HG03565 (cell line): Measurements from ENCODE around the gene GLMP.

Source experiments
- ATAC-seq: cut with Tn5 transposase; IDR thresholded peaks from one replicate; pipeline ENCODE4 v1.9.1; 2021; ENCODE audit warnings: mild to moderate bottlenecking, moderate library complexity; ENCODE audit not compliant: unreplicated experiment

Gene GLMP

DNA sequence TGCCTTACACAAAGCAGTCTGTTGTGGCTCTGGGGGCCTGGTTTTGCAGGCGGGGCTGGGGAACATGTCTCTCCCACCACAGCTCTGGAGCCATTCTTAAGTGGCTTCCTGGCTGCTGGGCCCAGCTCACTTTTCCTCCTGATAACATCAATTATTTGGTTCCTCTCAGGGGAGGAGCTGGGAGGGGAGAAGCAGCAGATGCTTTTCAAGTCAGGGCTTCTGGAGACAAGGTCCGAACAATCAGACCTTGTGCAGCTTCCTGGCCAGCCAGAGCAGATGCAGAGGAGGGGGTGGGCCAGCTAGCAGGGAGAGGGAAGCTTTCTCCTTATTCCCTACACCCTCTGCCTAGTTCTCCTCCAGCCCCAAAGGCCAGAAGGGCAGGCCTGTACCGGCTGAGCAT is 44.0 kb downstream of the GLMP start:
- ATAC-seq: no peak

DNA sequence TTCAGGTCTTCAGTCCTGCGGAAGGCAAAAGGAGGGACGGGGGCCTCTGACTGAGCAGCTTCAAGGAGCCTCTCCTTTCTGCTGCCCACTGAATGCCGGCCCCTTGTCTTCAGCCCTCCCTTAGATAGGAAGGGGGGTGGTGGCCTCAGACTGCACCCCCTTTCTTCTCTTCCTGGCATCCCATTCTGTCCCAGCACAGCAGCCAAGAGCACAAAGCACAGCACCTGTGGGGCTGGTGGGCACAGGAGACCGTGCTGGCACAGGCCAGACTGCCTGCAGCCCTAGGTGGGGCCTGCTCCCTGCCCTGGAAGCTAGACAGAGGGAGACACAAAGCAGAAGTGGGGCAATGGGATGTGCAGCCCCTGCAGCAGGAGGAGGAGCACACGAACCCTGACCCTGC is 45.9 kb downstream of the GLMP start:
- no peak for ATAC-seq

GRCh38 chr1:156248323-156248683 is 47.2 kb downstream of the GLMP start:
- no peak for ATAC-seq

GRCh38 chr1:156247460-156248322 is 47.8 kb downstream of the GLMP start, which contains the start of gene PAQR6:
TSS of gene PAQR6 (minus strand) at chr1:156248056. CDS start at chr1:156246731, 1,325 bp downstream.
- ATAC-seq: no peak

DNA sequence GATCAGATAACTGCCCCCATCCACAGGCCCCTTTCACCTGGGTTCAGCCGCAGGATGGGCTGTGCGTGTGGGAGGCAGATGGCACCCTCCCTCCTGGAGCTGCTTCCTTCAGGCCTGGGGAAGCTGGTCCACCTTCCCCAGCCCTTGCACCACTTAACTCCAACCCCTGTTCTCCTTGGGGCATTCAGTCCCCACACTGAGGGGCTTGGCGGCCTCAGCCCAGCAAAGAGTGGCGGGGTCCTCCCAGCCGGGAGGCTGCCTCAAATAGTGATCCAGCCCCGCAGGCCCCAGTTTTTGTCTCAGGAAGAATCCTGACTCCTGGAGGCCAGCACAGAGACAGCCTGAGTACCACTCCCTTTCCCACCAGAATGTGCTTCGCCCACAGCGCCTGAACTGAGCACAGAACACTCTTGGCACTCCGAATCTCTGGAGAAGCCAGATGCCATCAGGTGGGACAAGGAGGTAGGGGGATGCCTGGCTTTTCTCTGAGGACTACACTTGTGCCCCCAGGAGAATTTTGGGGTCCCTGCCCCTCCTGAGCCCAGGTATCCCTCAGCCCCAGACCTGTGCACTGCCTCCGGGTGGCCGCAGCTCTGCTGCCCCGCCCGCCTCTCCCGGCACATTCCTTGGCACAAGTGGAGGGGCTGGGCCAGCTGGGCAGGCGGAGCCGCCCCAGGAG is 48.6 kb downstream of the GLMP start:
- ATAC-seq: no peak

GRCh38 chr1:156246241-156246780 is 49.2 kb downstream of the GLMP start:
- no peak for ATAC-seq

DNA sequence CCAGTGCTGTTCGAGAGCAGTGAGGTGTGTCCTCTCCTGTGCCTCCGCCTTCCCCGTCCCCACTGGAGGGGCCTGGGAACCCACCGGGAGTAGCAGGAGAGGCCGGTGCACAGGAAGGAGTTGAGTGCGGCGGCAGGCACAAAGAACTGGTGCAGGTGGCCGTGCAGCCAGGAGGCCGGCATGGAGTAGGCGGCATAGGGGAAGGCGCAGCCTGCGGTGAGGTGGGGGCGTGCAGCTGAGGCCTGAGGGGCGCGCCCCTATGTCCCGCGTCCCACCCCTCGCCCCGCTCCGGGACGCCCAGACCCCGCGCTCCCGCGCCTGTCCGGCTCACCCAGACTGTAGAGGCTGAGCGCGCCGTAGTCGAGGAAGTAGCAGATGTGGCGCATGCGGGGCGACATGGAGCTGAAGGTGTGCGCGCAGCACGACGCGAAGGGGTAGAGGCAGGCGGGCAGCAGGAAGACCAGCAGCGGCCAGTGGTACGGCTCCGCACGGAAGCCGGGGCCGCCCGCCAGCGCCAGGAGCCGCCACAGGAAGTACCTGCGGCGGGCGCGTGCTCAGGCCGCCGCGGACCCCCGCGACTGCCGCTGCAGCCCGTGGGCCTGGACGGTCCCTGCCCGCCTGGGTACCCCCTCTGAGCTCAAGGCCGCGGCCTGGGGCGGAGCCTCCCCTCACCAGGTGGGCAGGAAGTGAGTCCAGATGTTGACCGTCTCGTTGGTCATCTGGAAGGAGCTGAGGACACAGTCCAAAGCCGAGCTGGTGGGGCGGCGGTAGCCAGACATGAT is 49.8 kb downstream of the GLMP start:
- ATAC-seq: no peak

DNA sequence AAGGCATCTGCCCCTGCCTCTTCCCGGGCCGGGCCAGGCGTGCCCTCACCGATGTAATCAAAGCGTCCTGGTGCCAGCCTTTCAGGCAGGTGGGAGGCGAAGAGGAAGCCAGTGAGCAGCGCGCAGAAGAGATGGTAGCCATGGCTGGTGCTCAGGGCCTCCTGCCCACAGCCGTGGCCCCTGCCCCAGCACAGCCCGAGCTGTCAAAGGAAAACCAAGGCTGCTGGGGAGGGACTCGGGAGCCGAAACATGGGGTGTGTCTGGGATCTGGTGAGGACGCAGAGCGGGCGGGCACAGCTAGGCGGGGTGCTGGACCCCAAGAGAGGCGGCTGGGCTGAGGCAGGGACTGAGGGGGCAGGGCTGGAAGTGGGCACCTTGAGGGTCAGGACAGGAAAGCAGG is 50.8 kb downstream of the GLMP start:
- ATAC-seq: no peak

GRCh38 chr1:156244126-156244525 is 51.4 kb downstream of the GLMP start:
- ATAC-seq: no peak

DNA sequence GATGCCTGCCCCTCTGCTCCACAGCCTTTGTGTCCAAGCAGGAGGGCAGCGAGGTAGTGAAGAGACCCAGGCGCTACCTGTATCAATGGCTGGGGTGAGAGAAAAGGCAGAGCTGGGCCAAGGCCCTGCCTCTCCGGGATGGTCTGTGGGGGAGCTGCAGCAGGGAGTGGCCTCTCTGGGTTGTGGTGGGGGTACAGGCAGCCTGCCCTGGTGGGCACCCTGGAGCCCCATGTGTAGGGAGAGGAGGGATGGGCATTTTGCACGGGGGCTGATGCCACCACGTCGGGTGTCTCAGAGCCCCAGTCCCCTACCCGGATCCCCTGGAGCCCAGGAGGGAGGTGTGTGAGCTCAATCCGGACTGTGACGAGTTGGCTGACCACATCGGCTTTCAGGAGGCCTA is 52.7 kb downstream of the GLMP start:
- no peak for ATAC-seq
